ENCODE data around the gene RALA. TPM values are rescaled to one million over a fixed set of nuclear protein-coding genes. Genes with fewer than 3 reads are reported as not detected.
A peak's percentile ranks its signal among the peaks of the same experiment; 100 is the strongest.

RALA gene
- polyA plus RNA-seq, 2 donors: 52.4 to 71.2 TPM

- Histone ChIP-seq H3K4me3 (ENCODE audit: low read depth in 1 of 2, low read length in 2 of 2) (no peak overlapping the region), H3K27ac (ENCODE audit: low read depth in 2 of 2, low read length in 1 of 2) (no peak overlapping the region), H3K4me1 (ENCODE audit: control insufficient read depth in 2 of 2, insufficient read depth in 2 of 2, low read length in 1 of 2) (no peaks in the 10 kb centered on the region), H3K9me3 (ENCODE audit: control insufficient read depth in 2 of 2, insufficient read depth in 1 of 2, low read depth in 1 of 2, low read length in 1 of 2) (no peaks in the 10 kb centered on the region), H3K36me3 (ENCODE audit: control insufficient read depth in 2 of 2, insufficient read depth in 2 of 2, low read length in 1 of 2) (no peaks in the 10 kb centered on the region), H3K27me3 (ENCODE audit: control insufficient read depth in 1 of 2, insufficient read depth in 2 of 2, low read length in 2 of 2) (no peaks in the 10 kb centered on the region)
- WGBS, 2 donors: 38 to 58% methylated on average over 2 of the region's 2 CpGs
Observed at GRCh38 chr7:39592586-39592985, 30.8 kb upstream of the RALA start.

- 53 to 55% methylated on average over 5 of the region's 5 CpGs for WGBS, 2 donors
- no peaks in the 10 kb centered on the region for H3K4me1 ChIP-seq (ENCODE audit: control insufficient read depth in 2 of 2, insufficient read depth in 2 of 2, low read length in 1 of 2)
- no peaks in the 10 kb centered on the region for H3K36me3 ChIP-seq (ENCODE audit: control insufficient read depth in 2 of 2, insufficient read depth in 2 of 2, low read length in 1 of 2)
- H3K27me3 ChIP-seq (ENCODE audit: control insufficient read depth in 1 of 2, insufficient read depth in 2 of 2, low read length in 2 of 2): no peaks in the 10 kb centered on the region
- no peaks in the 10 kb centered on the region for H3K9me3 ChIP-seq (ENCODE audit: control insufficient read depth in 2 of 2, insufficient read depth in 1 of 2, low read depth in 1 of 2, low read length in 1 of 2)
- H3K4me3 ChIP-seq (ENCODE audit: low read depth in 1 of 2, low read length in 2 of 2): no peak overlapping the region
- H3K27ac ChIP-seq (ENCODE audit: low read depth in 2 of 2, low read length in 1 of 2): no peak overlapping the region
Observed at GRCh38 chr7:39594988-39595620, 28.3 kb upstream of the RALA start.

- Histone ChIP-seq H3K27me3 (ENCODE audit: control insufficient read depth in 1 of 2, insufficient read depth in 2 of 2, low read length in 2 of 2) (no peaks in the 10 kb centered on the region), H3K4me3 (ENCODE audit: low read depth in 1 of 2, low read length in 2 of 2) (no peak overlapping the region), H3K27ac (ENCODE audit: low read depth in 2 of 2, low read length in 1 of 2) (no peak overlapping the region), H3K36me3 (ENCODE audit: control insufficient read depth in 2 of 2, insufficient read depth in 2 of 2, low read length in 1 of 2) (no peaks in the 10 kb centered on the region), H3K9me3 (ENCODE audit: control insufficient read depth in 2 of 2, insufficient read depth in 1 of 2, low read depth in 1 of 2, low read length in 1 of 2) (no peaks in the 10 kb centered on the region), H3K4me1 (ENCODE audit: control insufficient read depth in 2 of 2, insufficient read depth in 2 of 2, low read length in 1 of 2) (no peaks in the 10 kb centered on the region)
- WGBS, 2 donors: 59 to 67% methylated on average over 2 of the region's 2 CpGs
Observed at GRCh38 chr7:39602351-39602750, 21.0 kb upstream of the RALA start.

DNA sequence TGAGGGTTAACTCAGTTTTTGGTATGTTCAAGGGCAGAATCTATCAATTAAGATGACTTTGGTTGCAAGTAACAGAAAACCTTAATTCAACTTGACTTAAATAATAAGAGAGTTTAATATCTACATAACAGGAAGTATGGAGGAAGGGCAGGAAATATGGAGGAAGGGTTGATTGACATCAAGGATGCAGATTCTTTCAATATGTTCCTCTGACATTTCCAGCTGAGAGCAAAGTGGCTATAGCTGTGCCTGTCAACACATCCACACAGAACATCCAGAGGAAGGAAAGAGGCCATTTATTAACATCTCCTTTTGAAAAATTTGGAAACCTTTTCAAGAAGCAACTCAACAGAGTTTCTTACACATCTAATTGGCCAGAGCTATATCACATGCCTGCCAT is 19.4 kb upstream of the RALA start:
- Histone ChIP-seq H3K27me3 (ENCODE audit: control insufficient read depth in 1 of 2, insufficient read depth in 2 of 2, low read length in 2 of 2) (no peaks in the 10 kb centered on the region), H3K4me3 (ENCODE audit: low read depth in 1 of 2, low read length in 2 of 2) (no peak overlapping the region), H3K4me1 (ENCODE audit: control insufficient read depth in 2 of 2, insufficient read depth in 2 of 2, low read length in 1 of 2) (no peaks in the 10 kb centered on the region), H3K9me3 (ENCODE audit: control insufficient read depth in 2 of 2, insufficient read depth in 1 of 2, low read depth in 1 of 2, low read length in 1 of 2) (no peaks in the 10 kb centered on the region), H3K27ac (ENCODE audit: low read depth in 2 of 2, low read length in 1 of 2) (no peak overlapping the region), H3K36me3 (ENCODE audit: control insufficient read depth in 2 of 2, insufficient read depth in 2 of 2, low read length in 1 of 2) (no peaks in the 10 kb centered on the region)

DNA sequence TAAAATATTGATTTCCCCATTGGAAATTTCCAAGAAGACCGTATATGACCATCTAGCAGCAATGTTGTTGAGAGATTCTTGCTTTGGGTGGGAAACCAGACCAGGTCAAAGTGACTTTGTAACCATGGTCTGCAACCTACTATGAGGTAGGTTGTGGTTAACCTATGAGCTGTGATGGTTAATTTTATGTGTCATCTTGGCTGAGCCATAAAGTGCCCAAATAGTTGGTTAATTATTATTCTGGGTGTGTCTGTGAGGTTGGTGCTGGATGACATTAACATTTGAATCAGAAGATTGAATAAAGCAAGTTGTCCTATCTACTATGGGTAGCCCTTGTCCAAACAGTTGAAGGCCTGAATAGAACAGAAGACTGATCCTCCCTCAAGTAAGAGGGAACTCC is 18.3 kb upstream of the RALA start:
- Histone ChIP-seq H3K4me1 (ENCODE audit: control insufficient read depth in 2 of 2, insufficient read depth in 2 of 2, low read length in 1 of 2) (peaks cover 0 to 3% of the 10 kb centered on the region in 2 donors), H3K4me3 (ENCODE audit: low read depth in 1 of 2, low read length in 2 of 2) (no peak overlapping the region), H3K27me3 (ENCODE audit: control insufficient read depth in 1 of 2, insufficient read depth in 2 of 2, low read length in 2 of 2) (no peaks in the 10 kb centered on the region), H3K9me3 (ENCODE audit: control insufficient read depth in 2 of 2, insufficient read depth in 1 of 2, low read depth in 1 of 2, low read length in 1 of 2) (no peaks in the 10 kb centered on the region), H3K27ac (ENCODE audit: low read depth in 2 of 2, low read length in 1 of 2) (peak overlapping the region; percentile 80 to 83), H3K36me3 (ENCODE audit: control insufficient read depth in 2 of 2, insufficient read depth in 2 of 2, low read length in 1 of 2) (no peaks in the 10 kb centered on the region)
- 84 to 90% methylated on average over 1 of the region's 1 CpG for WGBS, 2 donors

DNA sequence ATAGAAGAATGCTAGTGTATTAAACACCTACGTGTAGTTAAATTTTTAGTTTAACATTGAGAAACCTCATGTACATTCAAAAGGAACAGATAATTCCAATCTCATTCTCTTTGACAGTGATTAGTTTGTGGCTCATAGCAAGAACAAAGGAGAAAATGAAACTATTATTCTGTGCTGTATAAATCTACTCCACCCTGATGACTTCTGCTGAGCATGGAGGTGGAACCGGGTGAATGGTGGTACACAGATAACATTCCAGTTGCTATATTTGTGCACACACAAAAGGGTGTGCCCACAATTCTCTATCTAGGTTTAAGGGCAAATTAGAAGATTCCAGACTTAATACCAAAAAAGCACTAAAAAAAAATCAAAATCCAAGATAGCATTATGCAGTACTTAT is 17.0 kb upstream of the RALA start:
- H3K36me3 ChIP-seq (ENCODE audit: control insufficient read depth in 2 of 2, insufficient read depth in 2 of 2, low read length in 1 of 2): no peaks in the 10 kb centered on the region
- H3K4me1 ChIP-seq (ENCODE audit: control insufficient read depth in 2 of 2, insufficient read depth in 2 of 2, low read length in 1 of 2): peaks cover 0 to 3% of the 10 kb centered on the region in 2 donors
- no peaks in the 10 kb centered on the region for H3K9me3 ChIP-seq (ENCODE audit: control insufficient read depth in 2 of 2, insufficient read depth in 1 of 2, low read depth in 1 of 2, low read length in 1 of 2)
- no peak overlapping the region for H3K4me3 ChIP-seq (ENCODE audit: low read depth in 1 of 2, low read length in 2 of 2)
- no peaks in the 10 kb centered on the region for H3K27me3 ChIP-seq (ENCODE audit: control insufficient read depth in 1 of 2, insufficient read depth in 2 of 2, low read length in 2 of 2)
- no peak overlapping the region for H3K27ac ChIP-seq (ENCODE audit: low read depth in 2 of 2, low read length in 1 of 2)
- WGBS, 2 donors: 51 to 66% methylated on average over 2 of the region's 2 CpGs

DNA sequence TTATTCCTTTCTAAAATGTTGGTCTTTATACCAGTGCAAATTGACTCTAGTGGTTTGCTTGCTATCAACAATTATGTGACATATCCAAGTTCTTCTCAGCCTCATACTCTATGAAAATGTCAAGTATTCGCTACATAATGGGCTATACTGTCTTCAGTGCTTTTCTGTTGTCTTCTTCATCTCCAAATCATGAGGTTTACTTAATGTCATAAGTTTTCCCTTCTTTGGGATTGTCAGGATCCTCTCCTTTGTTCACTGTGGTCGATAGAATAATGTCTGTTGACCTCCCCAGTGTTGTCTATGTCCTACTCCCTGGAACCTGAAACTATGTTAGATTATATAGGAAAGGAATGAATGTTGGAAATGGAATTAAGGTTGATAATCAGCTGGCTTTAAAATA is 16.4 kb upstream of the RALA start:
- peaks cover 0 to 3% of the 10 kb centered on the region in 2 donors for H3K4me1 ChIP-seq (ENCODE audit: control insufficient read depth in 2 of 2, insufficient read depth in 2 of 2, low read length in 1 of 2)
- WGBS, 2 donors: 91 to 92% methylated on average over 2 of the region's 2 CpGs
- H3K27me3 ChIP-seq (ENCODE audit: control insufficient read depth in 1 of 2, insufficient read depth in 2 of 2, low read length in 2 of 2): no peaks in the 10 kb centered on the region
- no peak overlapping the region for H3K27ac ChIP-seq (ENCODE audit: low read depth in 2 of 2, low read length in 1 of 2)
- no peaks in the 10 kb centered on the region for H3K9me3 ChIP-seq (ENCODE audit: control insufficient read depth in 2 of 2, insufficient read depth in 1 of 2, low read depth in 1 of 2, low read length in 1 of 2)
- no peak overlapping the region for H3K4me3 ChIP-seq (ENCODE audit: low read depth in 1 of 2, low read length in 2 of 2)
- no peaks in the 10 kb centered on the region for H3K36me3 ChIP-seq (ENCODE audit: control insufficient read depth in 2 of 2, insufficient read depth in 2 of 2, low read length in 1 of 2)

DNA sequence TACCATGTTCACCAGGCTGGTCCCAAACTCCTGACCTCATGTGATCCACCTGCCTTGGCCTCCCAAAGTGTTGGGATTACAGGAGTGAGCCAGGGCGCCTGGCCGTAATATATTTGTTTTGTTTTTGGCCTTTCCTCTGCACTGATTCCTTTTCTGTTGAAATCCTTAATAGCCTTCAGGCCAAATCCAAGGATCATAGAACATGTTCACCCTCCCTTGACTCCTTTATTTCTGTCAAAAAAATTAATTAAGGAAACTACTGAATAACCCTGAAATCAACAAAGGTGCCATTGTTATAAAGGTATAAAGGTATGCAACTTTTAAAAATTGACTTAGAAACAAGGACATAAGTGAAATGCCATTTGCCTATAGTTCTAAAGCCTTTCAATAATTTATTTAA is 15.5 kb upstream of the RALA start:
- WGBS, 2 donors: 81 to 88% methylated on average over 2 of the region's 2 CpGs
- Histone ChIP-seq H3K27ac (ENCODE audit: low read depth in 2 of 2, low read length in 1 of 2) (no peak overlapping the region), H3K4me3 (ENCODE audit: low read depth in 1 of 2, low read length in 2 of 2) (no peak overlapping the region), H3K4me1 (ENCODE audit: control insufficient read depth in 2 of 2, insufficient read depth in 2 of 2, low read length in 1 of 2) (peaks cover 0 to 3% of the 10 kb centered on the region in 2 donors), H3K36me3 (ENCODE audit: control insufficient read depth in 2 of 2, insufficient read depth in 2 of 2, low read length in 1 of 2) (no peaks in the 10 kb centered on the region), H3K27me3 (ENCODE audit: control insufficient read depth in 1 of 2, insufficient read depth in 2 of 2, low read length in 2 of 2) (no peaks in the 10 kb centered on the region), H3K9me3 (ENCODE audit: control insufficient read depth in 2 of 2, insufficient read depth in 1 of 2, low read depth in 1 of 2, low read length in 1 of 2) (no peaks in the 10 kb centered on the region)

DNA sequence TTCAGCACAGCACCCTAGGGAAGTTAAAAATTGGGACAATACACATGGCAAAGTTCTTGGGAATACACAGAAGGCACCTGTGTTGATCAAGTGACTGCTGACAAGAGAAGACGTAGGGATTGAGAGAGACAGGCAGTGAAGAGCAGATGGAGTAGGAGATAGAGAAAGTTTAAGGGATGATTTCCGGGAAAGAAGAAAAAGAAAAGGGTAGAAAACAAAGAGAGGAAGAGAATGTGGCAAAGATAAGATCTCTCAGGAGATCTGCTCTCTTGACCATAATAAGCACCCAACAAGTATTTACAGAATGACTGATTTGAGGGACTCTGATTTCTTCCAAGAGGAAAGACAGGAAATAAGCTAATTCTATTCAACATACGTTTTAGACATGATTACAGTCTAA is 15.1 kb upstream of the RALA start:
- Histone ChIP-seq H3K4me1 (ENCODE audit: control insufficient read depth in 2 of 2, insufficient read depth in 2 of 2, low read length in 1 of 2) (peaks cover 0 to 3% of the 10 kb centered on the region in 2 donors), H3K27me3 (ENCODE audit: control insufficient read depth in 1 of 2, insufficient read depth in 2 of 2, low read length in 2 of 2) (no peaks in the 10 kb centered on the region), H3K4me3 (ENCODE audit: low read depth in 1 of 2, low read length in 2 of 2) (no peak overlapping the region), H3K36me3 (ENCODE audit: control insufficient read depth in 2 of 2, insufficient read depth in 2 of 2, low read length in 1 of 2) (no peaks in the 10 kb centered on the region), H3K9me3 (ENCODE audit: control insufficient read depth in 2 of 2, insufficient read depth in 1 of 2, low read depth in 1 of 2, low read length in 1 of 2) (no peaks in the 10 kb centered on the region), H3K27ac (ENCODE audit: low read depth in 2 of 2, low read length in 1 of 2) (no peak overlapping the region)
- WGBS, 2 donors: 67 to 73% methylated on average over 3 of the region's 3 CpGs

DNA sequence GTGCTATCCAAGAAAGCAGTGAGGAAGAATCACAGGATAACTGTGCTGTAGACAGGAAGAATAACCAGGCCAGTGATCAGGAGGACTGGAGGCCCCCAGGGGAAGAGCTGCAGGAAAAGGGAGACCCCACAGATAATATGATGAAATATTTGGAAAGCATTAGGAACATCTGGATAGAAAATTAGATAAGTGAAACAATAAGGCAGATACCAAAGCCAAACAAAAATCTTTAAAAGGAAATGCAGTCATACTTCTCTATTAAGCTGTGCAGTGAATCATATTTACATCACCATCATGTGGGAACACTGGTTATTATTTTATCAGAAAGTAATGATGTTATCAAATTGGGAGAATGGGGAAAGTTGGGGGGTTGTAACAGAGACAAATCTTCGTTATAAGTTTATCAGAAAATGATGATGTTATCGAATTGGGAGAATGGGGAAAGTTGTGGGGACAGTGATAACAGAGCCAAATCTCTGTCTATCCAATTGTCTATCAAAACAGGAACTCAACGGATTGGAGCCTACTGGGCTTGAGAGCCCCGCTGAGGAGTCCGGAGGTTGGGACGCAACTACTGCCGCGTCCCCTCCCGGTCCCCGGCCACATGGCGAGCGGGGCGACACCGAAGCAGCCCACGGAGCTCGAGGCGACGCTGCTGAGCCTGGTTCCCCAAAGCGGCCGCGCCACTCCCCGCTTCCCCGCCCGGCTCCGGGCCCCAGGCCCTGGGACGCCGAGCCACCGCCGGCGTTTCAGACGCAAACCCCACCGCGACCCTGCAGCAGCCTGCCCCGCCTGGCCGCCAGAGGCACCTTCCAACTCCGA is 14.0 kb upstream of the RALA start:
- Histone ChIP-seq H3K4me3 (ENCODE audit: low read depth in 1 of 2, low read length in 2 of 2) (peak overlapping the region; percentile 38 to 39), H3K36me3 (ENCODE audit: control insufficient read depth in 2 of 2, insufficient read depth in 2 of 2, low read length in 1 of 2) (no peaks in the 10 kb centered on the region), H3K27ac (ENCODE audit: low read depth in 2 of 2, low read length in 1 of 2) (peak overlapping the region; percentile 47 to 69), H3K9me3 (ENCODE audit: control insufficient read depth in 2 of 2, insufficient read depth in 1 of 2, low read depth in 1 of 2, low read length in 1 of 2) (no peaks in the 10 kb centered on the region), H3K27me3 (ENCODE audit: control insufficient read depth in 1 of 2, insufficient read depth in 2 of 2, low read length in 2 of 2) (peaks cover 0 to under 1% of the 10 kb centered on the region in 2 donors), H3K4me1 (ENCODE audit: control insufficient read depth in 2 of 2, insufficient read depth in 2 of 2, low read length in 1 of 2) (peaks cover 0 to 3% of the 10 kb centered on the region in 2 donors)
- WGBS, 2 donors: 8 to 9% methylated on average over 27 to 36 of the region's 36 CpGs
